Measurements from ENCODE around the gene MIPOL1. TPM values are rescaled to one million over a fixed set of nuclear protein-coding genes. Genes with fewer than 3 reads are reported as not detected.
"Not testable (repeated sequence)": the region's sequence is repeated elsewhere in the genome, so short reads cannot be mapped to it uniquely, and the experiment has no call there.

The MIPOL1 gene
- total RNA-seq, 2 experiments from 2014 or later = not detected

DNA sequence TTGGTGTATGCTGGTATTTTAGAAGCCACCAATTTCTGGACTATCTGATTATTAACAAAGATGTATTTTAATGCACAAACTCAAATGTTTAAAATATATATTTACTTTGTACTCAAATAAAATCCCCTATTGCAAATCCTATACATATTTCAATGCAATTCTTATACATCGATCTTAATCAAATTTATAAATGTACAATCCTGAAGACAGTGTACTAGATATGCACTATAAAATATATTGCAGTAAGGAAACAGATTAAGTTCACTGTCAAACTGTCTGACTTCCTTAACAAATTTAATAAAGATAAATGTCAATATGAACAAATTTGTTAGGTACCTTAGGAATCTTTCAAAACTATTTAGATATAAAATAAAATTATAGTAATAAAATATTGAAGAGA, 353.4 kb downstream of the MIPOL1 start:
- Histone ChIP-seq H3K79me2 (ENCODE audit: insufficient read depth, low read depth, low read length) (no peaks in the 10 kb centered on the region), H3K27ac (ENCODE audit: low read depth, low read length, poor library complexity, severe bottlenecking) (no peak overlapping the region), H3K9me2 (ENCODE audit: insufficient read depth, low read length) (no peaks in the 10 kb centered on the region), H3K9me3 (ENCODE audit: low read length) (no peaks in the 10 kb centered on the region), H4K20me1 (ENCODE audit: insufficient read depth, low read length) (no peaks in the 10 kb centered on the region), H3K4me3 (ENCODE audit: low read depth, low read length, poor library complexity, severe bottlenecking) (no peak overlapping the region), H3K4me2 (ENCODE audit: low read length) (no peak overlapping the region), H2AFZ (ENCODE audit: low read length) (no peak overlapping the region), H3K36me3 (ENCODE audit: insufficient read depth, low read length) (no peaks in the 10 kb centered on the region), H3K4me1 (ENCODE audit: insufficient read depth, low read length, poor library complexity, severe bottlenecking) (no peaks in the 10 kb centered on the region)
- TF ChIP-seq CTCF (conservative IDR thresholded peaks at IDR 0.05; ENCODE audit: low read length) (no peak), EZH2phosphoT487 (IDR thresholded peaks at IDR 0.05; ENCODE audit: borderline replicate concordance, low read depth, low read length) (no peak)
- intact Hi-C loops (cut with micrococcal nuclease; ENCODE audit: unreplicated experiment) = no loop called here
- no peak for DNase-seq (ENCODE audit: low spot score)
- BruUV-seq (replicated peaks) = no TSS peak
- CTCF ChIA-PET (ENCODE audit: unreplicated experiment) = no interaction called here
- POLR2A ChIA-PET = interaction anchor here (0.6 kb wide), 1 partner anchor 26 kb away, joined by 3 read pairs; no protein-coding TSS in a partner anchor

DNA sequence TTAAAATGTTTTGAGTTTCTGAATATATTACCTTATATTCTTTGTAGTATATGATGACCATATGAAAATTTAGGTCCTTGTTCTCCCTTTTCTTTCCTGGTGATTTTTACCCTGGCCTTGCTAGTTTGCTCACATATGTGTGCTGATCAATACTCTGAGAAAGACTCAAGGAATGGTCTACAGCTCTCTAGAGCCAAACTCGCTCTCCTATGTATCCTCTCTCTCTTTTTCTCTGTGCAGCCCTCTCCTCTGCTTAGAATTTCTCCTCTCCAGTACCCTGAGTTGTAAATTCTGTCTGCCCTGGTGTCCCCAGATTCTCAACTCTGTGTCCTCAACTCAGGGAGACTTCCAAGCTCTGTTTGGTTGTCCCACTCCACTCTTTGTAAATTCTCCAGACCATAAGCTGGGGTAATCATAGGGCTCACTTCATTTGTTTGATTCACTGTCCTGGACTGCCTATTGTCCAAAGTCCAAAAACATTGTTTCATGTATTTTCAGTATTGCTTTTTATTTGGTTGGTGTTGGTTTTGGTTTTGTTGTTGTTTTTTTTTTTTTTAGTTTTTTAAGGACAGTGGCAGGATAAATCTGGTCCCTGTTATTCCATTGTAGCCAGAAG, 356.3 kb downstream of the MIPOL1 start:
- no peaks in the 10 kb centered on the region for H3K36me3 ChIP-seq (ENCODE audit: insufficient read depth, low read length)
- CTCF ChIA-PET (ENCODE audit: unreplicated experiment) = interaction anchor here (0.6 kb wide), 1 partner anchor 818 kb away, joined by 3 read pairs; no protein-coding TSS in a partner anchor

DNA sequence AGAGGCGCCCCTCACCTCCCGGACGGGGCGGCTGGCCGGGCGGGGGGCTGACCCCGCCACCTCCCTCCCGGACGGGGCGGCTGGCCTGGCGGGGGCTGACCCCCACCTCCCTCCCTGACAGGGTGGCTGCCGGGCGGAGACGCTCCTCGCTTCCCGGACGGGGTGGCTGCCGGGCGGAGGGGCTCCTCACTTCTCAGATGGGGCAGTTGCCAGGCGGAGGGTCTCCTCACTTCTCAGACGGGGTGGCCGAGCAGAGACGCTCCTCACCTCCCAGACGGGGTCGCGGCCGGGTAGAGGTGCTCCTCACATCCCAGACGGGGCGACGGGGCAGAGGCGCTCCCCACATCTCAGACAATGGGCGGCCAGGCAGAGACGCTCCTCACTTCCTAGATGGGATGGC, 357.9 kb downstream of the MIPOL1 start:
- CTCF ChIA-PET (ENCODE audit: unreplicated experiment); POLR2A ChIA-PET; H3K4me2 ChIP-seq (ENCODE audit: low read length); H3K4me3 ChIP-seq (ENCODE audit: low read depth, low read length, poor library complexity, severe bottlenecking); H3K9me3 ChIP-seq (ENCODE audit: low read length); H3K27ac ChIP-seq (ENCODE audit: low read depth, low read length, poor library complexity, severe bottlenecking); intact Hi-C loops (cut with micrococcal nuclease; ENCODE audit: unreplicated experiment); H3K79me2 ChIP-seq (ENCODE audit: insufficient read depth, low read depth, low read length); BruUV-seq (replicated peaks); DNase-seq (ENCODE audit: low spot score); H4K20me1 ChIP-seq (ENCODE audit: insufficient read depth, low read length); H3K36me3 ChIP-seq (ENCODE audit: insufficient read depth, low read length); H2AFZ ChIP-seq (ENCODE audit: low read length); H3K4me1 ChIP-seq (ENCODE audit: insufficient read depth, low read length, poor library complexity, severe bottlenecking); H3K9me2 ChIP-seq (ENCODE audit: insufficient read depth, low read length): not testable (repeated sequence)

More for the DNA sequence above, 356.3 kb downstream of the MIPOL1 start:
- no TSS peak for BruUV-seq (replicated peaks)
- TF ChIP-seq CTCF (conservative IDR thresholded peaks at IDR 0.05; ENCODE audit: low read length) = no peak
- no peak for TF ChIP-seq EZH2phosphoT487 (IDR thresholded peaks at IDR 0.05; ENCODE audit: borderline replicate concordance, low read depth, low read length)
- H3K79me2 ChIP-seq (ENCODE audit: insufficient read depth, low read depth, low read length) = no peaks in the 10 kb centered on the region
- H3K4me3 ChIP-seq (ENCODE audit: low read depth, low read length, poor library complexity, severe bottlenecking) = no peak overlapping the region
- no peaks in the 10 kb centered on the region for H4K20me1 ChIP-seq (ENCODE audit: insufficient read depth, low read length)
- H3K9me2 ChIP-seq (ENCODE audit: insufficient read depth, low read length) = no peaks in the 10 kb centered on the region
- DNase-seq (ENCODE audit: low spot score) = no peak
- H2AFZ ChIP-seq (ENCODE audit: low read length) = no peak overlapping the region
- POLR2A ChIA-PET = interaction anchor here (0.5 to 0.7 kb wide), 3 partner anchors 51 to 721 kb away, joined by 3 to 5 read pairs (median 5); no protein-coding TSS in a partner anchor
- H3K9me3 ChIP-seq (ENCODE audit: low read length) = no peaks in the 10 kb centered on the region
- no peak overlapping the region for H3K27ac ChIP-seq (ENCODE audit: low read depth, low read length, poor library complexity, severe bottlenecking)
- H3K4me1 ChIP-seq (ENCODE audit: insufficient read depth, low read length, poor library complexity, severe bottlenecking) = no peaks in the 10 kb centered on the region
- H3K4me2 ChIP-seq (ENCODE audit: low read length) = no peak overlapping the region
- intact Hi-C loops (cut with micrococcal nuclease; ENCODE audit: unreplicated experiment) = no loop called here
